NCI-H2227 (cell line): ENCODE results near the gene PITPNM1.

Source experiments
- DNase-seq: peaks from one replicate; lab custom pipeline; 2025; ENCODE audit not compliant: unreplicated experiment; lab: John Stamatoyannopoulos, UW

The PITPNM1 gene

GRCh38 chr11:67504005-67504949 lies 886 bp downstream of the PITPNM1 start:
- peak; percentile 55 for DNase-seq

- DNase-seq = no peak
Measured at GRCh38 chr11:67503119-67504004, 1.8 kb downstream of the PITPNM1 start.

GRCh38 chr11:67502328-67502979 lies 2.7 kb downstream of the PITPNM1 start:
- DNase-seq = no peak

- DNase-seq = no peak
Measured at GRCh38 chr11:67501854-67502253, 3.3 kb downstream of the PITPNM1 start.

GRCh38 chr11:67500831-67501715 lies 4.1 kb downstream of the PITPNM1 start:
- DNase-seq = no peak

- DNase-seq = no peak
Measured at GRCh38 chr11:67500484-67500821, 4.7 kb downstream of the PITPNM1 start.

GRCh38 chr11:67499808-67500483 lies 5.2 kb downstream of the PITPNM1 start:
- DNase-seq = no peak

- DNase-seq = no peak
Measured at GRCh38 chr11:67498544-67498972, 6.6 kb downstream of the PITPNM1 start.

GRCh38 chr11:67497656-67498291 lies 7.4 kb downstream of the PITPNM1 start:
- DNase-seq = no peak

GRCh38 chr11:67496113-67496512 lies 9.1 kb downstream of the PITPNM1 start:
- no peak for DNase-seq

GRCh38 chr11:67495234-67496005 lies 9.7 kb downstream of the PITPNM1 start:
- no peak for DNase-seq

GRCh38 chr11:67494371-67495233 lies 10.6 kb downstream of the PITPNM1 start:
- DNase-seq = no peak

- no peak for DNase-seq
Measured at GRCh38 chr11:67493548-67494370, 11.4 kb downstream of the PITPNM1 start.

GRCh38 chr11:67492801-67493547 lies 12.2 kb downstream of the PITPNM1 start:
- no peak for DNase-seq

- DNase-seq = no peak
Measured at GRCh38 chr11:67492069-67492727, 13.0 kb downstream of the PITPNM1 start.
